ENCODE measurements around the gene RPL18A.

- no peak for TF ChIP-seq SIN3A (IDR thresholded peaks at IDR 0.05; ENCODE audit: borderline replicate concordance, insufficient read depth, low read depth, low read length)
- TF ChIP-seq CTCF (IDR thresholded peaks at IDR 0.05) = no peak
- TF ChIP-seq TCF7L2 (IDR thresholded peaks at IDR 0.05; ENCODE audit: low read depth, low read length) = no peak
- no peak for TF ChIP-seq POLR2AphosphoS5 (IDR thresholded peaks at IDR 0.05; ENCODE audit: low read depth, low read length)
- no peak for TF ChIP-seq REST (IDR thresholded peaks at IDR 0.05; ENCODE audit: insufficient read depth in 1 of 2, low read depth in 2 of 2, low read length in 1 of 2)
Measured at GRCh38 chr19:17829855-17830566, 29.7 kb upstream of the RPL18A start.

All from Panc1 (cell line).